Stimulated activated CD8-positive, alpha-beta memory T cell treated with anti-CD3 and anti-CD28 coated beads, Interleukin-4, amount 100 ng/mL, for 48 hours (primary cell): ENCODE results near the gene PARP9.

Experiments used
- DNase-seq: peaks from one replicate; pipeline ENCODE4 v3.0.0-alpha.2; 2020

PARP9 gene

GRCh38 chr3:122564155-122564912 lies at the start of gene PARP9, which contains the start of gene DTX3L:
TSS of gene PARP9 (minus strand) at chr3:122564300. CDS start at chr3:122559620, 4,680 bp downstream.
TSS of gene DTX3L (plus strand) at chr3:122564338. CDS start at chr3:122564427, 89 bp downstream.
- DNase-seq: peak; percentile 84

- DNase-seq: no peak
Observed at GRCh38 chr3:122612696-122613095, 48.6 kb upstream of the PARP9 start.

- peak; percentile 27 for DNase-seq
Observed at GRCh38 chr3:122609798-122610559, 45.9 kb upstream of the PARP9 start.

- no peak for DNase-seq
Observed at GRCh38 chr3:122608916-122609315, 44.8 kb upstream of the PARP9 start.

- no peak for DNase-seq
Observed at GRCh38 chr3:122606330-122606729, 42.2 kb upstream of the PARP9 start.

GRCh38 chr3:122603056-122603455 lies 39.0 kb upstream of the PARP9 start:
- no peak for DNase-seq

- no peak for DNase-seq
Observed at GRCh38 chr3:122602011-122602710, 38.1 kb upstream of the PARP9 start.

- DNase-seq: no peak
Observed at GRCh38 chr3:122598556-122598955, 34.5 kb upstream of the PARP9 start.

GRCh38 chr3:122598151-122598550 lies 34.1 kb upstream of the PARP9 start:
- no peak for DNase-seq

GRCh38 chr3:122594025-122594424 lies 29.9 kb upstream of the PARP9 start:
- DNase-seq: no peak

- no peak for DNase-seq
Observed at GRCh38 chr3:122590610-122591009, 26.5 kb upstream of the PARP9 start.

GRCh38 chr3:122589297-122589696 lies 25.2 kb upstream of the PARP9 start:
- no peak for DNase-seq

- DNase-seq: no peak
Observed at GRCh38 chr3:122587572-122587971, 23.5 kb upstream of the PARP9 start.

- no peak for DNase-seq
Observed at GRCh38 chr3:122586773-122587485, 22.8 kb upstream of the PARP9 start.

GRCh38 chr3:122586098-122586497 lies 22.0 kb upstream of the PARP9 start:
- DNase-seq: no peak

GRCh38 chr3:122582390-122582789 lies 18.3 kb upstream of the PARP9 start:
- no peak for DNase-seq

GRCh38 chr3:122581622-122582021 lies 17.5 kb upstream of the PARP9 start:
- DNase-seq: no peak

- no peak for DNase-seq
Observed at GRCh38 chr3:122580470-122580869, 16.4 kb upstream of the PARP9 start.

GRCh38 chr3:122578069-122578740 lies 14.1 kb upstream of the PARP9 start:
- no peak for DNase-seq

- DNase-seq: peak; percentile 64
Observed at GRCh38 chr3:122577409-122578031, 13.4 kb upstream of the PARP9 start, which contains the start of gene PARP15. TSS of gene PARP15 (plus strand) at chr3:122577650. CDS start at chr3:122577668, 18 bp downstream.

- DNase-seq: peak; percentile 35
Observed at GRCh38 chr3:122576174-122576940, 12.3 kb upstream of the PARP9 start.
